Ishikawa (cell line): ENCODE results near the gene TFF3.

ENCODE experiments used
- CEBPB ChIP-seq: IDR thresholded peaks from 2 replicates; pipeline ENCODE4 v1.6.1; 2012
- CREB1 ChIP-seq: IDR thresholded peaks from 2 replicates; pipeline ENCODE4 v1.6.1; 2012; ENCODE audit warnings: low read depth
- EGR1 ChIP-seq: IDR thresholded peaks from 2 replicates; pipeline ENCODE4 v1.6.1; 2012
- EP300 ChIP-seq: IDR thresholded peaks from 2 replicates; pipeline ENCODE4 v1.6.1; 2012; ENCODE audit warnings: borderline replicate concordance
- FOXM1 ChIP-seq: IDR thresholded peaks from 2 replicates; pipeline ENCODE4 v1.6.1; 2012; ENCODE audit warnings: low read depth, borderline replicate concordance
- MAX ChIP-seq: IDR thresholded peaks from 2 replicates; pipeline ENCODE4 v1.6.1; 2012
- NFIC ChIP-seq: IDR thresholded peaks from 2 replicates; pipeline ENCODE4 v1.6.1; 2012
- RAD21 ChIP-seq: IDR thresholded peaks from 2 replicates; pipeline ENCODE4 v1.6.1; 2012; ENCODE audit warnings: low read depth
- REST ChIP-seq: IDR thresholded peaks from 2 replicates; pipeline ENCODE4 v1.6.1; 2012; ENCODE audit warnings: low read depth, mild to moderate bottlenecking
- TAF1 ChIP-seq: IDR thresholded peaks from 2 replicates; pipeline ENCODE4 v1.6.1; 2012; ENCODE audit warnings: low read depth, mild to moderate bottlenecking
- TCF12 ChIP-seq: IDR thresholded peaks from 2 replicates; pipeline ENCODE4 v1.6.1; 2012; ENCODE audit warnings: low read depth
- TEAD4 ChIP-seq: IDR thresholded peaks from 2 replicates; pipeline ENCODE4 v1.6.1; 2012
- USF1 ChIP-seq: IDR thresholded peaks from 2 replicates; pipeline ENCODE4 v1.6.1; 2012
- YY1 ChIP-seq: IDR thresholded peaks from 2 replicates; pipeline ENCODE4 v1.6.1; 2012; ENCODE audit warnings: low read depth
- ZBTB7A ChIP-seq: IDR thresholded peaks from 2 replicates; pipeline ENCODE4 v1.6.1; 2012; ENCODE audit warnings: low read depth

The TFF3 gene

GRCh38 chr21:42340187-42341050, 25.2 kb upstream of the TFF3 start:
- TF ChIP-seq TAF1 (no peak), USF1 (no peak), EP300 (no peak), YY1 (no peak), FOXM1 (no peak), ZBTB7A (no peak), REST (no peak), RAD21 (no peak), MAX (no peak), TCF12 (no peak), EGR1 (no peak), CREB1 (no peak), TEAD4 (no peak), NFIC (no peak), CEBPB (no peak)

- no peak for TF ChIP-seq TCF12
- no peak for TF ChIP-seq ZBTB7A
- TF ChIP-seq NFIC, result no peak
- no peak for TF ChIP-seq REST
- no peak for TF ChIP-seq MAX
- no peak for TF ChIP-seq CEBPB
Observed at GRCh38 chr21:42338729-42339715, 23.8 kb upstream of the TFF3 start.

- no peak for TF ChIP-seq CREB1
- no peak for TF ChIP-seq FOXM1
- TF ChIP-seq MAX, result no peak
- TF ChIP-seq TCF12, result peak; percentile 84
- peak; percentile 59 for TF ChIP-seq TEAD4
- peak; percentile 95 for TF ChIP-seq NFIC
- peak; percentile 73 for TF ChIP-seq CEBPB
- TF ChIP-seq EP300, result peak; percentile 77; the same call in 1 of the 2 replicates
- no peak for TF ChIP-seq YY1
- TF ChIP-seq TAF1, result no peak
- TF ChIP-seq RAD21, result peak; percentile 63
Observed at GRCh38 chr21:42337830-42338728, 22.9 kb upstream of the TFF3 start.

- TF ChIP-seq ZBTB7A (no peak), TAF1 (no peak), CREB1 (no peak), USF1 (no peak), CEBPB (no peak)
Observed at GRCh38 chr21:42337276-42337675, 22.1 kb upstream of the TFF3 start.
